ENCODE results near the gene GAS7.

Gene GAS7

GRCh38 chr17:9890124-9890523 lies 308.3 kb downstream of the GAS7 start:
- no peak for DNase-seq (ENCODE audit: low read depth in 3 of 3)

GRCh38 chr17:9887508-9887907 lies 310.9 kb downstream of the GAS7 start:
- no peak for DNase-seq (ENCODE audit: low read depth in 3 of 3)

GRCh38 chr17:9886141-9886930 lies 312.1 kb downstream of the GAS7 start:
- no peak for DNase-seq (ENCODE audit: low read depth in 3 of 3)

GRCh38 chr17:9883451-9883850 lies 315.0 kb downstream of the GAS7 start:
- no peak for DNase-seq (ENCODE audit: low read depth in 3 of 3)

- DNase-seq (ENCODE audit: low read depth in 3 of 3), result no peak
Observed at GRCh38 chr17:9880582-9880999, 317.8 kb downstream of the GAS7 start.

GRCh38 chr17:9878786-9879525 lies 319.4 kb downstream of the GAS7 start:
- DNase-seq (ENCODE audit: low read depth in 3 of 3), result no peak

GRCh38 chr17:9878356-9878755 lies 320.1 kb downstream of the GAS7 start:
- no peak for DNase-seq (ENCODE audit: low read depth in 3 of 3)

- no peak for DNase-seq (ENCODE audit: low read depth in 3 of 3)
Observed at GRCh38 chr17:9875441-9875840, 323.0 kb downstream of the GAS7 start.

- DNase-seq (ENCODE audit: low read depth in 3 of 3), result no peak
Observed at GRCh38 chr17:9874722-9875121, 323.7 kb downstream of the GAS7 start.

GRCh38 chr17:9872852-9873251 lies 325.6 kb downstream of the GAS7 start:
- DNase-seq (ENCODE audit: low read depth in 3 of 3), result no peak

GRCh38 chr17:9868552-9868951 lies 329.9 kb downstream of the GAS7 start:
- DNase-seq (ENCODE audit: low read depth in 3 of 3), result no peak

GRCh38 chr17:9865586-9865985 lies 332.8 kb downstream of the GAS7 start:
- DNase-seq (ENCODE audit: low read depth in 3 of 3), result no peak

GRCh38 chr17:9862949-9863348 lies 335.5 kb downstream of the GAS7 start:
- no peak for DNase-seq (ENCODE audit: low read depth in 3 of 3)

GRCh38 chr17:9862220-9862619 lies 336.2 kb downstream of the GAS7 start:
- no peak for DNase-seq (ENCODE audit: low read depth in 3 of 3)

- no peak for DNase-seq (ENCODE audit: low read depth in 3 of 3)
Observed at GRCh38 chr17:9860851-9861250, 337.6 kb downstream of the GAS7 start.

All from stimulated activated CD4-positive, alpha-beta T cell treated with anti-CD3 and anti-CD28 coated beads, TNF-alpha, amount 100 ng/mL, for 4 hours (primary cell).